Measurements from ENCODE around the gene RNF39.
"Not testable (repeated sequence)": the region's sequence is repeated elsewhere in the genome, so short reads cannot be mapped to it uniquely, and the experiment has no call there.

The RNF39 gene, protein sequence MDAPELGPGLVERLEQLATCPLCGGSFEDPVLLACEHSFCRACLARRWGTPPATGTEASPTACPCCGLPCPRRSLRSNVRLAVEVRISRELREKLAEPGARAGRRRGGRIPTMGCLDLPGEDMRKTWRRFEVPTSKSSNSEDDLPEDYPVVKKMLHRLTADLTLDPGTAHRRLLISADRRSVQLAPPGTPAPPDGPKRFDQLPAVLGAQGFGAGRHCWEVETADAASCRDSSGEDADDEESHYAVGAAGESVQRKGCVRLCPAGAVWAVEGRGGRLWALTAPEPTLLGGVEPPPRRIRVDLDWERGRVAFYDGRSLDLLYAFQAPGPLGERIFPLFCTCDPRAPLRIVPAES

DNA sequence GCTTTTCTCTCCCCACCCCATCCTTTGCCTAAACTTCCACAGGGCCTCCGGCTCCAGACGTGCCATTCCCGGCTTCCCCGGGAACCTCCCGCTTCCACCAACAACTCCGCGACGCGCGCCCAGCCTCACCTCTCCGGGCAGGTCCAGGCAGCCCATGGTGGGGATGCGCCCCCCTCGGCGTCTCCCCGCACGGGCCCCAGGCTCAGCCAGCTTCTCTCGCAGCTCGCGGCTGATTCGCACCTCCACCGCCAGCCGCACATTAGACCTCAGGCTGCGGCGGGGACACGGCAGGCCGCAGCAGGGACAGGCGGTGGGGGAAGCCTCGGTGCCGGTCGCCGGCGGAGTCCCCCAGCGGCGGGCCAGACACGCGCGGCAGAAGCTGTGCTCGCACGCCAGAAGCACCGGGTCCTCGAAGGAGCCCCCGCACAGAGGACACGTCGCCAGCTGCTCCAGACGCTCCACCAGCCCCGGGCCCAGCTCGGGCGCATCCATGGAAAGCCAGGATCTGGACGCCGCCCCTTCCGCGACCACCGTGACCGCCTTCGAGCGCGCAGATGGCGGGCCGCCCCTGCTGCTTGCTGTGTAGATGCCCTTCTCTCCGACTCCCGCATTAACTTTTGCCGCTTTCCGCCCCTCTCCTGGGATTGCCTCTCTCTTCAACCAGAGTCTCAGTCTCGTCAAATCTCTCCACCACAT is at the start of gene RNF39:
Gene RNF39 (minus strand): TSS at position 676 of the 696 bp plus-strand sequence. CDS start 184 bp downstream, at position 492.
- no peak within 1 kb of the TSS for H3K4me2 ChIP-seq (ENCODE audit: low read depth, low read length)
- no peak within 1 kb of the TSS for H2AFZ ChIP-seq (ENCODE audit: low read length)
- no peak within 1 kb of the TSS for H3K4me3 ChIP-seq (ENCODE audit: low read length)
- H4K20me1 ChIP-seq (ENCODE audit: insufficient read depth, low read length), result no peaks in the 10 kb centered on the region
- no peaks in the 10 kb centered on the region for H3K9me2 ChIP-seq (replicated peaks; ENCODE audit: insufficient read depth, low read length)
- H3K4me1 ChIP-seq (ENCODE audit: low read length), result no peaks in the 10 kb centered on the region
- no peaks in the 10 kb centered on the region for H3K79me2 ChIP-seq (ENCODE audit: low read length)
- H3K36me3 ChIP-seq (replicated peaks; ENCODE audit: insufficient read depth, low read length), result no peaks in the 10 kb centered on the region
- H3K9ac ChIP-seq (ENCODE audit: low read length), result no peak within 1 kb of the TSS
- H3F3A ChIP-seq (ENCODE audit: insufficient read depth, low read length), result no peaks in the 10 kb centered on the region
- no peaks in the 10 kb centered on the region for H3K9me3 ChIP-seq (replicated peaks; ENCODE audit: insufficient read depth, low read length)
- no peak for TF ChIP-seq EZH2 (optimal IDR thresholded peaks at IDR 0.05; ENCODE audit: low read depth, low read length)
- TF ChIP-seq EZH2phosphoT487 (IDR thresholded peaks at IDR 0.05; ENCODE audit: low read length), result no peak
- TF ChIP-seq, protein P1, sequence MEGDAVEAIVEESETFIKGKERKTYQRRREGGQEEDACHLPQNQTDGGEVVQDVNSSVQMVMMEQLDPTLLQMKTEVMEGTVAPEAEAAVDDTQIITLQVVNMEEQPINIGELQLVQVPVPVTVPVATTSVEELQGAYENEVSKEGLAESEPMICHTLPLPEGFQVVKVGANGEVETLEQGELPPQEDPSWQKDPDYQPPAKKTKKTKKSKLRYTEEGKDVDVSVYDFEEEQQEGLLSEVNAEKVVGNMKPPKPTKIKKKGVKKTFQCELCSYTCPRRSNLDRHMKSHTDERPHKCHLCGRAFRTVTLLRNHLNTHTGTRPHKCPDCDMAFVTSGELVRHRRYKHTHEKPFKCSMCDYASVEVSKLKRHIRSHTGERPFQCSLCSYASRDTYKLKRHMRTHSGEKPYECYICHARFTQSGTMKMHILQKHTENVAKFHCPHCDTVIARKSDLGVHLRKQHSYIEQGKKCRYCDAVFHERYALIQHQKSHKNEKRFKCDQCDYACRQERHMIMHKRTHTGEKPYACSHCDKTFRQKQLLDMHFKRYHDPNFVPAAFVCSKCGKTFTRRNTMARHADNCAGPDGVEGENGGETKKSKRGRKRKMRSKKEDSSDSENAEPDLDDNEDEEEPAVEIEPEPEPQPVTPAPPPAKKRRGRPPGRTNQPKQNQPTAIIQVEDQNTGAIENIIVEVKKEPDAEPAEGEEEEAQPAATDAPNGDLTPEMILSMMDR (IDR thresholded peaks at IDR 0.05; ENCODE audit: low read length), result no peak
- H3K27me3 ChIP-seq (replicated peaks; ENCODE audit: insufficient read depth, low read length), result peaks cover 54% of the 10 kb centered on the region
- no peak within 1 kb of the TSS for H3K27ac ChIP-seq (ENCODE audit: low read length)
- no peak for DNase-seq

DNA sequence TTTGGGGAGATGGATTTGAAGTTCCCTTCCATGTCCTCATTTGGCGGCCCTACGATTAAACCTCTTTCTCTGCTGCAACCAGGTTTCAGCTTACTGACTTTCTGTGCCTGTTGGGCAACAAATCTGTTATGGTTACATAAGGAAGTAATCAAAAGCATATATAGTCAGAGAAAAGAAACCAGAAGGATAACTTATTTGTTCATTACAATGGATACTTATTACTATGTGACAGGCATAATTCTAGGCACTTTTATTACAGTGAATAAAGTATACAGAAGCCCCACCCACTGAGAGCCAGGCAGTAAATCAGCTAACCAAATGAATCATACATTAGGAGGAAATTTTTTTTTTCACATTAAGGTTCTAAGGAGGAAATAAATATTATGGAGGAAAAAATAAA is 46.9 kb upstream of the RNF39 start:
- Histone ChIP-seq H3K9me2 (replicated peaks; ENCODE audit: insufficient read depth, low read length) (no peaks in the 10 kb centered on the region), H3K4me3 (ENCODE audit: low read length) (no peak overlapping the region), H3F3A (ENCODE audit: insufficient read depth, low read length) (no peaks in the 10 kb centered on the region), H3K4me1 (ENCODE audit: low read length) (no peaks in the 10 kb centered on the region), H3K79me2 (ENCODE audit: low read length) (no peaks in the 10 kb centered on the region), H3K9me3 (replicated peaks; ENCODE audit: insufficient read depth, low read length) (no peaks in the 10 kb centered on the region), H3K9ac (ENCODE audit: low read length) (no peak overlapping the region), H2AFZ (ENCODE audit: low read length) (no peak overlapping the region), H3K27me3 (replicated peaks; ENCODE audit: insufficient read depth, low read length) (no peaks in the 10 kb centered on the region), H3K36me3 (replicated peaks; ENCODE audit: insufficient read depth, low read length) (no peaks in the 10 kb centered on the region), H4K20me1 (ENCODE audit: insufficient read depth, low read length) (no peaks in the 10 kb centered on the region), H3K4me2 (ENCODE audit: low read depth, low read length) (no peak overlapping the region), H3K27ac (ENCODE audit: low read length) (no peak overlapping the region)
- DNase-seq, result no peak
- TF ChIP-seq EZH2 (optimal IDR thresholded peaks at IDR 0.05; ENCODE audit: low read depth, low read length) (no peak), EZH2phosphoT487 (IDR thresholded peaks at IDR 0.05; ENCODE audit: low read length) (no peak)
- TF ChIP-seq, protein P1 (IDR thresholded peaks at IDR 0.05; ENCODE audit: low read length), result no peak

DNA sequence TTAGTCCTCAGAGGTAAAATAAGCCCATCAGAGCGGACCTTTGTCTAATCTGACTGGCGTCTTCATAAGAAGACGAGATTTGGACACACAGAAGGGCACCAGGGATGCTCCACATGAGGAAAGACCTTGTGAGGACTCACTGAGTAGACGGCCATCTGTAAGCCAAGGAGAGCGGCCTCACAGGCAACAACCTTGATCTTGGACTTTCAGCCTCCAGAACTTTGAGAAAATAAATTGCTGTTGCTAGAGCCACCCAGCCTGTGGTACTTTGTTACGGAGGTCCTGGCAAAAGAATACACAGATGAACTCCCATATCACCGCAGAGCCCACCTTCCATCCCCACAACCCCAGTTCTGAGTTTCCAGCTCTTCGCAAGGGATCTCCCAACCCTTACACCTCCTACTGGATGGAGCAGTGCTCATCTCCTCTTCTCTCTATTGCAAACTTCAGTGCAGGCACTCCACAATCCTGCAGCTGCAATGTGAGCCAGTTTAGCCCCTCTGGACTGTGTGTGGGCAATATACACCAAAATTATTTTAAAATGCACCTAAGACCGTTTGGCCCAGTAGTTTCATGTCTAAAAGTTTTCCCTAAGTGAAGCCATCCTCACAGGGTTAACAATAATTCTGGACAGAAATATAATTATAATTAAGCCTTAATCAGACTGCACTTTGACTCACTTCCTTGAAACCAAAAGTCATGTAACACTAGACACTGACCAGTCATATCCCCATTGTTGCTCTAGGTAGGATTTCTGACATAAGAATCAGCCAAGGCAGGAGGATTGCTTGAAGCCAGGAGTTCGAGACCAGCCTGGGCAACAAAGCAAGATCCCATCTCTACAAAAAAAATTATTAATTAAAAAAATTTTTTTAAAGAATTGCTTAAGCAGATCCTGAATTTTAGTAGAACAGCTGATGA is 46.1 kb upstream of the RNF39 start:
- Histone ChIP-seq H4K20me1 (ENCODE audit: insufficient read depth, low read length) (no peaks in the 10 kb centered on the region), H3K36me3 (replicated peaks; ENCODE audit: insufficient read depth, low read length) (no peaks in the 10 kb centered on the region), H3K4me3 (ENCODE audit: low read length) (no peak overlapping the region), H3K79me2 (ENCODE audit: low read length) (no peaks in the 10 kb centered on the region), H3K4me2 (ENCODE audit: low read depth, low read length) (no peak overlapping the region), H3K27ac (ENCODE audit: low read length) (no peak overlapping the region), H3K27me3 (replicated peaks; ENCODE audit: insufficient read depth, low read length) (no peaks in the 10 kb centered on the region), H3K4me1 (ENCODE audit: low read length) (no peaks in the 10 kb centered on the region), H3F3A (ENCODE audit: insufficient read depth, low read length) (no peaks in the 10 kb centered on the region), H2AFZ (ENCODE audit: low read length) (no peak overlapping the region), H3K9ac (ENCODE audit: low read length) (no peak overlapping the region), H3K9me3 (replicated peaks; ENCODE audit: insufficient read depth, low read length) (no peaks in the 10 kb centered on the region), H3K9me2 (replicated peaks; ENCODE audit: insufficient read depth, low read length) (no peaks in the 10 kb centered on the region)
- TF ChIP-seq, protein P1 (IDR thresholded peaks at IDR 0.05; ENCODE audit: low read length), result no peak
- TF ChIP-seq EZH2phosphoT487 (IDR thresholded peaks at IDR 0.05; ENCODE audit: low read length) (no peak), EZH2 (optimal IDR thresholded peaks at IDR 0.05; ENCODE audit: low read depth, low read length) (no peak)
- DNase-seq, result no peak

DNA sequence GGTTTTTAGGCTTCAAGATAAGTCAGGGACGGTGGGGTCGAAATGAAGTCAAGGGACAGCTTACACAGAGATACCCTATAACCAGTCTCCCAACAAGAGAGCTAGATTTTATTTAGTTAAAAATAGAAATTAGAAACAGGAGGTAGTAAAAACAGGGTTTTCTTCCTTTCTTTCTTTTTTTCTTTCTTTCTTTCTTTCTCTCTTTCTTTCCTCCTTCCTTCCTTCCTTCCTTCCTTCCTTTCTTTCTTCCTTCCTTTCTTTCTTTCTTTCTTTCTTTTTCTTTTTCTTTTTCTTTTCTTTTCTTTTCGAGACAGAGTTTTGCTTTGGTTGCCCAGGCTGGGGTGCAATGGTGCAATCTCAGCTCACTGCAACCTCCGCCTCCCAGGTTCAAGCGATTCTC is 43.1 kb upstream of the RNF39 start:
- not testable (repeated sequence) for H3K27ac ChIP-seq (ENCODE audit: low read length); H2AFZ ChIP-seq (ENCODE audit: low read length); DNase-seq; H3K27me3 ChIP-seq (replicated peaks; ENCODE audit: insufficient read depth, low read length); H3K4me3 ChIP-seq (ENCODE audit: low read length); H3K9ac ChIP-seq (ENCODE audit: low read length); H3K4me2 ChIP-seq (ENCODE audit: low read depth, low read length); H3F3A ChIP-seq (ENCODE audit: insufficient read depth, low read length); H3K36me3 ChIP-seq (replicated peaks; ENCODE audit: insufficient read depth, low read length); H3K79me2 ChIP-seq (ENCODE audit: low read length); H4K20me1 ChIP-seq (ENCODE audit: insufficient read depth, low read length); H3K9me2 ChIP-seq (replicated peaks; ENCODE audit: insufficient read depth, low read length); H3K9me3 ChIP-seq (replicated peaks; ENCODE audit: insufficient read depth, low read length); H3K4me1 ChIP-seq (ENCODE audit: low read length)
